RPMI8226 (cell line): Measurements from ENCODE around the gene C11orf21.
"Not testable (repeated sequence)": the region's sequence is repeated elsewhere in the genome, so short reads cannot be mapped to it uniquely, and the experiment has no call there.

ENCODE experiments used
- DNase-seq: peaks from one replicate; pipeline ENCODE4 v3.0.0-alpha.2; 2015

C11orf21 gene

GRCh38 chr11:2295971-2296912 is 5.5 kb downstream of the C11orf21 start:
- no peak for DNase-seq

- DNase-seq, result no peak
Observed at GRCh38 chr11:2294926-2295290, 6.8 kb downstream of the C11orf21 start.

GRCh38 chr11:2293984-2294925 is 7.5 kb downstream of the C11orf21 start:
- peak; percentile 30 for DNase-seq

- DNase-seq, result no peak
Observed at GRCh38 chr11:2293531-2293971, 8.2 kb downstream of the C11orf21 start.

GRCh38 chr11:2290351-2290841 is 11.3 kb downstream of the C11orf21 start:
- no peak for DNase-seq

- no peak for DNase-seq
Observed at GRCh38 chr11:2289859-2290258, 11.9 kb downstream of the C11orf21 start.

- no peak for DNase-seq
Observed at GRCh38 chr11:2289350-2289749, 12.4 kb downstream of the C11orf21 start.

GRCh38 chr11:2287091-2287490 is 14.6 kb downstream of the C11orf21 start:
- DNase-seq, result no peak

- DNase-seq, result not testable (repeated sequence)
Observed at GRCh38 chr11:2286350-2286749, 15.4 kb downstream of the C11orf21 start.

- no peak for DNase-seq
Observed at GRCh38 chr11:2280208-2280607, 21.5 kb downstream of the C11orf21 start.

GRCh38 chr11:2277933-2278523 is 23.7 kb downstream of the C11orf21 start:
- no peak for DNase-seq

- no peak for DNase-seq
Observed at GRCh38 chr11:2277008-2277346, 24.7 kb downstream of the C11orf21 start.

- DNase-seq, result no peak
Observed at GRCh38 chr11:2276280-2277007, 25.3 kb downstream of the C11orf21 start.

GRCh38 chr11:2275334-2276279 is 26.1 kb downstream of the C11orf21 start:
- DNase-seq, result no peak

GRCh38 chr11:2273771-2274170 is 27.9 kb downstream of the C11orf21 start:
- DNase-seq, result no peak

GRCh38 chr11:2273311-2273710 is 28.4 kb downstream of the C11orf21 start:
- DNase-seq, result no peak

- no peak for DNase-seq
Observed at GRCh38 chr11:2272946-2273280, 28.8 kb downstream of the C11orf21 start.

GRCh38 chr11:2272228-2272945 is 29.3 kb downstream of the C11orf21 start:
- no peak for DNase-seq

GRCh38 chr11:2271327-2272227 is 30.1 kb downstream of the C11orf21 start:
- no peak for DNase-seq

- DNase-seq, result no peak
Observed at GRCh38 chr11:2271077-2271326, 30.7 kb downstream of the C11orf21 start.
